Common myeloid progenitor, CD34-positive (primary cell): ENCODE results near the gene RAD50.

ENCODE experiments used
- CTCF ChIA-PET: fragments of 350-600 bp; sonication (Branson Sonifier 250); formaldehyde crosslinking; loops from one replicate; lab custom pipeline; 2021; ENCODE audit warnings: antibody characterized with exemption; lab: Charles Lee
- POLR2A ChIA-PET: fragments of 350-600 bp; sonication (Branson Sonifier 250); formaldehyde crosslinking; loops from one replicate; lab custom pipeline; 2021; ENCODE audit warnings: antibody characterized with exemption; lab: Charles Lee
- DNase-seq, 3 donors: peaks; one replicate each; pipeline versions ENCODE4 v3.0.0 to v3.0.0-alpha.2; 2013
- H3K27ac ChIP-seq, 2 experiments: 1 replicate in 1 of 2; 2 replicates in 1 of 2; pipeline ENCODE4 v1.7.0; 2013; ENCODE audit warnings: inconsistent platforms in 2 of 2, low read length in 2 of 2, mild to moderate bottlenecking in 2 of 2, low read depth in 1 of 2, moderate library complexity in 1 of 2; ENCODE audit not compliant: severe bottlenecking in 2 of 2, insufficient read depth in 1 of 2, poor library complexity in 1 of 2
- H3K27me3 ChIP-seq, 5 experiments: replicated peaks in 2 of 5; 1 replicate in 3 of 5; 2 replicates in 2 of 5; pipeline versions ENCODE4 v1.6.1 to v1.7.0; 2013; ENCODE audit warnings: low read length in 4 of 5, mild to moderate bottlenecking in 2 of 5, moderate library complexity in 2 of 5, inconsistent platforms in 1 of 5; ENCODE audit not compliant: insufficient read depth in 5 of 5, control insufficient read depth in 4 of 5
- H3K36me3 ChIP-seq, 4 experiments: 1 replicate in 2 of 4; 2 replicates in 2 of 4; pipeline versions ENCODE4 v1.6.1 to v1.7.0; 2013; ENCODE audit warnings: low read length in 3 of 4, control low read depth in 1 of 4, mild to moderate bottlenecking in 1 of 4; ENCODE audit not compliant: control insufficient read depth in 4 of 4, insufficient read depth in 4 of 4
- H3K4me1 ChIP-seq, 4 experiments: 1 replicate in 3 of 4; 2 replicates in 1 of 4; pipeline versions ENCODE4 v1.6.1 to v1.7.1; 2013; ENCODE audit warnings: low read length in 3 of 4, mild to moderate bottlenecking in 3 of 4, control low read depth in 1 of 4, inconsistent platforms in 1 of 4, moderate library complexity in 1 of 4; ENCODE audit not compliant: control insufficient read depth in 4 of 4, insufficient read depth in 4 of 4; ENCODE audit errors: control extremely low read depth in 1 of 4
- H3K4me3 ChIP-seq, 7 experiments: 1 replicate in 4 of 7; 2 replicates in 3 of 7; pipeline versions ENCODE4 v1.5.1 to v1.7.0; 2013; ENCODE audit warnings: mild to moderate bottlenecking in 7 of 7, low read length in 6 of 7, moderate library complexity in 6 of 7, inconsistent platforms in 2 of 7, low read depth in 2 of 7, control low read depth in 1 of 7; ENCODE audit not compliant: insufficient read depth in 4 of 7, control insufficient read depth in 1 of 7; ENCODE audit errors: extremely low read depth in 1 of 7
- H3K9me3 ChIP-seq, 5 experiments: 1 replicate in 4 of 5; 2 replicates in 1 of 5; pipeline versions ENCODE4 v1.6.1 to v1.7.1; 2013; ENCODE audit warnings: low read length in 4 of 5, mild to moderate bottlenecking in 2 of 5, inconsistent platforms in 1 of 5, low read depth in 1 of 5, moderate library complexity in 1 of 5; ENCODE audit not compliant: control insufficient read depth in 4 of 5, insufficient read depth in 2 of 5; ENCODE audit errors: control extremely low read depth in 1 of 5
- WGBS: methylation state at CpG from one replicate; pipeline ENCODE4 v1.1.5; 2013; ENCODE audit not compliant: insufficient coverage; 5-methylcytosine and 5-hydroxymethylcytosine counted together

RAD50 gene

DNA sequence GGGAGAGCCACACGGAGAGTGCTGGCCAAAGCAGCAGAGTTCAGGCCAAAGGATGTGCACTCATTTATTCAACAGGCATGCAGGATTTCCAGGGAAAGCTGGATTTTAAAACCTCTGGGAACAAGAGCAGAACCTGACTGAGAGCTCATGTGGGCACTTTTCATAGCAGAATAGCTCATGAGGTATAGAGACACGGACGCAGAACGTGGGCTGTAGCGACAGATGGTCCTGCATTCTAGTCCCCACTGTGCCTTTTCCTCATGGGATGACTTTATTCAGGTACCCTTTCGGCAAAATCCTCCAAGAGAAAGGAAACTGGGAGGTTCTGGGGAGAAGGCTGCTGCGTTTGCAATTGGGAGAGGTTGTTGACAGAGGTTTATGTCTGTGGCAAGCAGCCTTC, 122.4 kb downstream of the RAD50 start:
- no peaks in the 10 kb centered on the region for H3K36me3 ChIP-seq
- no peak overlapping the region for H3K27ac ChIP-seq
- DNase-seq = no peak
- WGBS = 94% methylated on average over 6 of the region's 7 CpGs
- H3K27me3 ChIP-seq = no peaks in the 10 kb centered on the region
- CTCF ChIA-PET = no interaction called here
- no peaks in the 10 kb centered on the region for H3K4me1 ChIP-seq
- POLR2A ChIA-PET = no interaction called here
- no peaks in the 10 kb centered on the region for H3K9me3 ChIP-seq
- H3K4me3 ChIP-seq = no peak overlapping the region

DNA sequence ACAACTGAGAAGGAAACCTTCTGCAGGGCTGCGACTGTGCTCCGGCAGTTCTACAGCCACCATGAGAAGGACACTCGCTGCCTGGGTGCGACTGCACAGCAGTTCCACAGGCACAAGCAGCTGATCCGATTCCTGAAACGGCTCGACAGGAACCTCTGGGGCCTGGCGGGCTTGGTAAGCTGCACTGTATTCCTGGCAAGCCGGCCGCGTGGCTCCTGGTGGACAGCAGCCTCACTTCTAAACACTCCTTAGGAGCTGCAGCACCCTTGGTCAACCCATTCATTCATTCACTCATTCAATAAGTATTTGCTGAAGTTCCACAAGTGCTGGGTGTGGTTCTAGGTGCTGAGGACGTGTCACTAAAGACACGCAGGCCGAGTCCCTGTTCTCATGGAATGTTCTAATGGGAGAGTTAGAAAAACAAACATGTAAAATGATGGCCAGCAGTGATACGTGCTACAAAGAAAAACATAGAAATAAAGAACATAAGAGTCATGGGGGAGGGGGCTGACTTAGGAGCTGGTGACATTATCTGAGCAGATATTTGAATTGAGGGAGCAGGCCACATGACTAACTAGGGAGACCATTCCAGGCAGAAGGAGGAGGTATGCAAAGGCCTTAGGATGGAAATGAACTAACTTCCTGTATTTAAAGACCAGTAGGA, 123.1 kb downstream of the RAD50 start:
- POLR2A ChIA-PET = no interaction called here

DNA sequence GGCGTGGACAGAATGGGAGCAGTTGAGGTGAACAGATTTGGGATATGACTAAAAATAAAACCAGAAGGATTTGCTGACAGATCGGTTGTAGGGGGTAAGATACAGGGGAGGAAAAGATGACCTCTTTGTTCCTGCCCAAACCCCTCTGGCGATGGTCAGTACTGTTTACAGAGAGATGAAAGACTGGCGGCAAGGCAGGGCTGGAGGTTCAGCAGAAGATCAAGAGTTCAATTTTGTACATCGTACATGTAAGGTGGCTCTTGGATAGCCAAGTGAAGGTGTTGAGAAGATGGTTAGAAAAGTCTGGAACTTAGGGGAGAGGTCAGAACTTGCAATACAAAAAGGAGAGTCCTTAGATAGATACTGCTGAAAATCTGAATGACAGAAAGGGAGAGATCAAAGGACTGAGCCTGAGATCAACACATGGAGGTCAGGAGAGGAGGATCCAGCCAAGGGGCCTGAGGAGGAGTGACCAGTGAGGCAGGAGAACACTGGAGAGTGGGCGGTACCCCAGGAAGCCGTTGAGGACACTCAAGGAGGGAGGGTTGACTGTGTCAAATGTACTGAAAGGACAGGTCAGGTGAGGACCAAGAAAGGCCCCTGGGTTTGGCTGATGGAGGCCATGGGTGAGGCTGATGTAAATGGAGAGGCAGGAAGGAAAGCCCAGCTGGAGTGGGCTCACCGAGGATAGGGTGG, 124.2 kb downstream of the RAD50 start:
- 98% methylated on average over 8 of the region's 8 CpGs for WGBS
- ChIA-PET CTCF (interaction anchor here (1.3 kb wide), 1 partner anchor 27 kb away, joined by 3 read pairs; no protein-coding TSS in a partner anchor), POLR2A (no interaction called here)
- DNase-seq = no peak
- H3K27ac ChIP-seq = no peak overlapping the region
- H3K36me3 ChIP-seq = no peaks in the 10 kb centered on the region
- no peaks in the 10 kb centered on the region for H3K27me3 ChIP-seq
- no peak overlapping the region for H3K4me3 ChIP-seq
- no peaks in the 10 kb centered on the region for H3K9me3 ChIP-seq
- H3K4me1 ChIP-seq = no peaks in the 10 kb centered on the region

More for the DNA sequence above, 123.1 kb downstream of the RAD50 start:
- no peak overlapping the region for H3K27ac ChIP-seq
- H3K27me3 ChIP-seq = no peaks in the 10 kb centered on the region
- CTCF ChIA-PET = no interaction called here
- H3K4me3 ChIP-seq = no peak overlapping the region
- no peak for DNase-seq
- no peaks in the 10 kb centered on the region for H3K4me1 ChIP-seq
- H3K9me3 ChIP-seq = no peaks in the 10 kb centered on the region
- H3K36me3 ChIP-seq = no peaks in the 10 kb centered on the region
- 99% methylated on average over 13 of the region's 15 CpGs for WGBS

DNA sequence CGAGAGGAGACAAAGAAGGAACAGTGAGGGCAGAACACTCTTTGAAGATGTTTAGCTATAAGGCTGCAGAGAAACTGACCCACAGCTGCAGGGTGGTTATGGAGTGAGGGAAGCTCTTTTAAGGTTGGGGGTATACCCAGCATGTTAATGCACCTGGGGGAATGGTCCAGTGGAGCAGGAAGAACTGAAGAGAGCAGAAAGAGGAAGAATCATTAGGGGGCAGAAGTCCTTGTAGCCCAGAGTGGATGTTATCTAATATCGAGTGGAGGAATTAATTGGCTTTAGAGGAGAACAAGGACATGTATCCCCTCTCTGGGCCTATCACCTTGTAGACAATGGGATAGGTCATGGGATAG, 124.7 kb downstream of the RAD50 start:
- CTCF ChIA-PET = interaction anchor here (1.3 kb wide), 1 partner anchor 27 kb away, joined by 3 read pairs; no protein-coding TSS in a partner anchor
- Histone ChIP-seq H3K4me3 (no peak overlapping the region), H3K27ac (no peak overlapping the region), H3K27me3 (no peaks in the 10 kb centered on the region), H3K36me3 (no peaks in the 10 kb centered on the region), H3K4me1 (no peaks in the 10 kb centered on the region), H3K9me3 (no peaks in the 10 kb centered on the region)
- WGBS = 92% methylated on average over 1 of the region's 2 CpGs
- POLR2A ChIA-PET = no interaction called here
- DNase-seq = no peak

DNA sequence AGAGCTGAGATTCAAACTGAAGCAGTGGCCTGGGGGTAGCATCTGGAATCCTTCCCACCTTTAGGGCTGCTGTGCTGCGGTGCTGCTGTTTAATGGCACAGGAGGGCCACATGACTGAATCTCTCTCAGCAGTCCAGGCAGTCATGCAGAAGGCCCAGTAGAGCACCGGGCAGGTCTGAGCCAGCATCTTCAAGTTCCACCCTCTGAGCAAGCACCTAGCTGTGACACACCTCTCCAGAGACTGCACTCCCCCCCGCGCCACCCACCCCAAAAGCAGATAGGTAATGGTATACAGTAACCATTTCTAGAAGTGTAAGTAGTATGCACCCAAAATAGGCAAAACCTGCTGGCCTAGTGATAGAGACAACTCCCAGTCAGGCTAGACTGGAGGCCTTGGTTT, 125.2 kb downstream of the RAD50 start:
- WGBS = 100% methylated on average over 2 of the region's 4 CpGs
- Histone ChIP-seq H3K27me3 (no peaks in the 10 kb centered on the region), H3K4me3 (no peak overlapping the region), H3K9me3 (no peaks in the 10 kb centered on the region), H3K27ac (no peak overlapping the region), H3K4me1 (no peaks in the 10 kb centered on the region), H3K36me3 (no peaks in the 10 kb centered on the region)
- no peak for DNase-seq
- POLR2A ChIA-PET = no interaction called here
- CTCF ChIA-PET = interaction anchor here (1.2 to 1.3 kb wide), 2 partner anchors 26 to 73 kb away, joined by 3 to 4 read pairs; no protein-coding TSS in a partner anchor

DNA sequence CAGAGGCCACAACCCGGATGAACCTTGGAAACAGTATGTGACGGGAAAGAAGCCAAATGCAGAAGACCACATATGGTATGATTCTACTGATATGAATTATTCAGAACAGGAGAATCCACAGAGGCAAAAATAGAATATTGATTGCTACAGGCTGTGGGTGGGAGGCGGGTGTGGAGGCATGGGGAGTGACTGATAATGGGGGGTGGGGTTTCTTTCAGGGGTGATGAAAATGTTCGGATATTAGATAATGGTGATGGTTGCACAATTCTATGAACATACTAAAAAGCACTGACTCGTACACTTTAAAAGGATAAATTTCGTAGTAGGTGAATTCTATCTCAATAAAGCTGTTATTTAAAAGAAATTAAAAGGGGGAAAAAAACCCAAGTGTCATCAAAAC, 127.7 kb downstream of the RAD50 start:
- Histone ChIP-seq H3K27me3 (no peaks in the 10 kb centered on the region), H3K27ac (no peak overlapping the region), H3K4me3 (no peak overlapping the region), H3K36me3 (no peaks in the 10 kb centered on the region), H3K9me3 (no peaks in the 10 kb centered on the region), H3K4me1 (peaks cover 4 to 18% (median 16%) of the 10 kb centered on the region in 4 experiments)
- ChIA-PET CTCF (interaction anchor here (0.7 to 1.0 kb wide), 3 partner anchors 15 to 70 kb away, joined by 3 read pairs; no protein-coding TSS in a partner anchor), POLR2A (no interaction called here)
- no peak for DNase-seq
- 100% methylated on average over 2 of the region's 6 CpGs for WGBS
